Activated CD8-positive, alpha-beta memory T cell treated with anti-CD3 and anti-CD28 coated beads, Interleukin-2, amount 50 U/mL, for 4 hours (primary cell): ENCODE results near the gene TMEM212.
"Not testable (repeated sequence)": the region's sequence is repeated elsewhere in the genome, so short reads cannot be mapped to it uniquely, and the experiment has no call there.

Experiments used
- DNase-seq: peaks from one replicate; pipeline ENCODE4 v3.0.0-alpha.2; 2020

Gene TMEM212

GRCh38 chr3:171898192-171898591, 55.0 kb downstream of the TMEM212 start:
- DNase-seq = no peak

- no peak for DNase-seq
Observed at GRCh38 chr3:171900446-171900845, 57.3 kb downstream of the TMEM212 start.

GRCh38 chr3:171901615-171902312, 58.6 kb downstream of the TMEM212 start:
- DNase-seq = no peak

GRCh38 chr3:171904829-171905228, 61.7 kb downstream of the TMEM212 start:
- no peak for DNase-seq

GRCh38 chr3:171906503-171906902, 63.4 kb downstream of the TMEM212 start:
- not testable (repeated sequence) for DNase-seq

GRCh38 chr3:171906951-171907676, 64.0 kb downstream of the TMEM212 start:
- no peak for DNase-seq

- DNase-seq = no peak
Observed at GRCh38 chr3:171907761-171908160, 64.6 kb downstream of the TMEM212 start.

GRCh38 chr3:171908731-171909130, 65.6 kb downstream of the TMEM212 start:
- no peak for DNase-seq
